Kidney epithelial cell (primary cell): ENCODE data around the gene MAP2K2. TPM values are rescaled to one million over a fixed set of nuclear protein-coding genes. Genes with fewer than 3 reads are reported as not detected.

ENCODE experiments used
- DNase-seq: peaks from one replicate; pipeline ENCODE4 v3.0.0-alpha.2; 2010; ENCODE audit warnings: low read depth
- H3K27me3 ChIP-seq: 2 replicates; pipeline ENCODE4 v1.6.0; 2011; ENCODE audit warnings: low read length; ENCODE audit not compliant: control insufficient read depth, insufficient read depth
- H3K36me3 ChIP-seq: 2 replicates; pipeline ENCODE4 v1.5.1; 2011; ENCODE audit warnings: low read length; ENCODE audit not compliant: control insufficient read depth, insufficient read depth
- H3K4me3 ChIP-seq: 2 replicates; pipeline ENCODE4 v1.5.1; 2011; ENCODE audit warnings: low read depth, mild to moderate bottlenecking, control low read depth, low read length
- total RNA-seq: library from RNA; depleted of rRNA; stranded (reverse); fragments of >200 nt; gene quantifications from 2 replicates; pipeline ENCODE4 v1.2.3, GENCODE V29; 2015
- TF ChIP-seq, protein P1 (sequence below): IDR thresholded peaks from 2 replicates; pipeline ENCODE4 v1.5.1; 2011; ENCODE audit warnings: mild to moderate bottlenecking, moderate library complexity, low read length, control low read depth, inconsistent platforms; ENCODE audit not compliant: insufficient read depth, poor library complexity, severe bottlenecking

The MAP2K2 gene
- total RNA-seq, 1 donor from 2014 or later, result 198 TPM

DNA sequence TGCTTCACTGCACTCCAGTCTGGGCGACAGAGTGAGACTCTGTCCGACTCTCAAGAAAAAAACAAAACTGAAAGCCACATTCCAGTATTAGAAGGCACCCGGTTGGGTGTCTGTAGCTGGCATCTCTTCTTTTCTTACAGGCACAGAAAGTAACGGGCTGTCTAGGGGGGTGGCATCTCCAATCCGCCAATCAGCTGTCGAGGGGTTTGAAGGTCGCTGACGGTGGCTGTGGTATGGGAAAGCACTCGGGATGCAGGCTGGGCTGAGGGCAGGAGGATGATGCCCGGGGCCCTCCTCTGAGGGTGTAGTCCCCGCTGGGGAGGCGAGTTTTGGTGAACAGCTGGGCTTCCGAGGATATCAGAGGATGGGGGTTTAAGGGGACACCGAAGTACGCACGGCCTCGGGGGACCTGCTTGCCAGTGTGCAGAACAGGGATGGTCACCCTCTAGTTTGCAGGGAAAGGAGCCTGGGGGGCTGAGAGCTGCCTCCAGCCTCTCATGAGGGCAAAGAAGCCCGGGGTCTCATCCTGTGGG lies 30.2 kb downstream of the MAP2K2 start:
- DNase-seq, result no peak
- TF ChIP-seq, protein P1, sequence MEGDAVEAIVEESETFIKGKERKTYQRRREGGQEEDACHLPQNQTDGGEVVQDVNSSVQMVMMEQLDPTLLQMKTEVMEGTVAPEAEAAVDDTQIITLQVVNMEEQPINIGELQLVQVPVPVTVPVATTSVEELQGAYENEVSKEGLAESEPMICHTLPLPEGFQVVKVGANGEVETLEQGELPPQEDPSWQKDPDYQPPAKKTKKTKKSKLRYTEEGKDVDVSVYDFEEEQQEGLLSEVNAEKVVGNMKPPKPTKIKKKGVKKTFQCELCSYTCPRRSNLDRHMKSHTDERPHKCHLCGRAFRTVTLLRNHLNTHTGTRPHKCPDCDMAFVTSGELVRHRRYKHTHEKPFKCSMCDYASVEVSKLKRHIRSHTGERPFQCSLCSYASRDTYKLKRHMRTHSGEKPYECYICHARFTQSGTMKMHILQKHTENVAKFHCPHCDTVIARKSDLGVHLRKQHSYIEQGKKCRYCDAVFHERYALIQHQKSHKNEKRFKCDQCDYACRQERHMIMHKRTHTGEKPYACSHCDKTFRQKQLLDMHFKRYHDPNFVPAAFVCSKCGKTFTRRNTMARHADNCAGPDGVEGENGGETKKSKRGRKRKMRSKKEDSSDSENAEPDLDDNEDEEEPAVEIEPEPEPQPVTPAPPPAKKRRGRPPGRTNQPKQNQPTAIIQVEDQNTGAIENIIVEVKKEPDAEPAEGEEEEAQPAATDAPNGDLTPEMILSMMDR, result no peak

DNA sequence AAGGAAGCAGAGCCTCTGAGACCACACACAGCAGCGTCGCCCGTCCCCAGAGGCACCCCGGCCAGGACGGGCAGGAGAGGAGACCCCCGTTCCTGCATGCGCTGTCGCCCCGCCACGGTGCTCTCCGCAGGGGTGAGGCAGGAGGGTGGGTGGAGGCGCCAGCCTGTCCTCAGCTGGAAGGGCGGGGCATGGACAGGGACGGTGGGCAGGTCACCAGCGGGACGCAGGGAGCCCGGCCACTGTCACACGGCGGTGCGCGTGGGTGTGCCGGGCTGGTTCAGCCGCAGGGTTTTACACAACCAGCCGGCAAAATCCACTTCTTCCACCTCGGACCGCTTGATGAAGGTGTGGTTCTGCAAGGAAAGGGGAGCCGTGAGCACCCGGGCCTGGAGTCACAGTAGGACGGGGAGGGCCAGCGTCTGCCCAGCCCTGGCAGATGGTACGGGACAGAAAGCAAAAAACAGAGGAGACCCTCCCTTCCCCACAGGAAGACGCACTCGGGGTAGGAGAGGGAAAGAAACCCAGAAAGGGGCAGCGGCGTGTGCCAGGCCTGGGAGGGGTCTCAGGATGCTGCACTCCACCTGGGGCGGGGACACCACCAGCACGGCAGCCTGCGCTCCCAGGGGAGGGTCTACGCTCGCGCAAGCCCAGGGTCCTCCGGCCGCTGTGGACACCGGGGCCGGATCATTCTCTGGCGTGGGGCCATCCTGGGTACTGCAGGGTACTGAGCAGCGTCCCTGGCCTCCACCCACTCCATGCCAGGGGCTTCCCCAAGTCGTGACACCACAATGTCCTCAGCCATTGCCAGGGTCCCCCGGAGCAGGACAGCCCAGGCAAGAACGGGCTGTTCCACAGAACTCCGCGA lies 33.3 kb downstream of the MAP2K2 start:
- Histone ChIP-seq H3K4me3 (no peak overlapping the region), H3K36me3 (peaks cover 2% of the 10 kb centered on the region), H3K27me3 (no peaks in the 10 kb centered on the region)
- TF ChIP-seq, protein P1, result no peak
- no peak for DNase-seq

More for the DNA sequence above, 30.2 kb downstream of the MAP2K2 start:
- no peaks in the 10 kb centered on the region for H3K27me3 ChIP-seq
- H3K4me3 ChIP-seq, result no peak overlapping the region
- peaks cover 2% of the 10 kb centered on the region for H3K36me3 ChIP-seq

GRCh38 chr19:4089946-4090345 lies 34.0 kb downstream of the MAP2K2 start:
- DNase-seq, result no peak
- no peak overlapping the region for H3K4me3 ChIP-seq
- TF ChIP-seq, protein P1, result no peak
- H3K36me3 ChIP-seq, result peaks cover 2% of the 10 kb centered on the region
- H3K27me3 ChIP-seq, result no peaks in the 10 kb centered on the region

DNA sequence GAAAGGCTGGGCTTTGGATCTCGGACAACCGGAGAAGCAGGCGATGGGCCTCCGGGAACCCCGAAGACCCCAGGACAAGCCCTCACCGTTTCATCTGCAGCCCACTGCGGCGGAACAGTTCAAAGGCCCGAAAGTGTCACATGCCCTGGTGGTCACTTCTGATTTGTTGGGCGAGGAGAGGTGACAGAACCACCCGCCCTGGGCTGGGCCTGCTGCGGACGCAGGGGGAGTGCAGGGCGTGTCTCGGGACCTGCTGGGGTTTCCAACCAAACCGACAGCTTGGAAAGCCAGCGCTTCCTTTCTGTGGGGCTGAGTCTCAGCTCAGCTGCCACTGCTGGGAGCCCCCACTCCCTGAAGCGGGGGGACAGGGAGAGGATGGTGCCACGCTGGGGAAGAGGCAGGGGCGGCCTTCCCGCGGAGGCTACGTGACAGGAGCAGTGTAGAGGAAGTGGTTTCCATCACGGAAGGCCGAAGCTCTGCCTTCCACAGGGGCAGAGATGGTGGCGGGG lies 34.5 kb downstream of the MAP2K2 start:
- no peak overlapping the region for H3K4me3 ChIP-seq

DNA sequence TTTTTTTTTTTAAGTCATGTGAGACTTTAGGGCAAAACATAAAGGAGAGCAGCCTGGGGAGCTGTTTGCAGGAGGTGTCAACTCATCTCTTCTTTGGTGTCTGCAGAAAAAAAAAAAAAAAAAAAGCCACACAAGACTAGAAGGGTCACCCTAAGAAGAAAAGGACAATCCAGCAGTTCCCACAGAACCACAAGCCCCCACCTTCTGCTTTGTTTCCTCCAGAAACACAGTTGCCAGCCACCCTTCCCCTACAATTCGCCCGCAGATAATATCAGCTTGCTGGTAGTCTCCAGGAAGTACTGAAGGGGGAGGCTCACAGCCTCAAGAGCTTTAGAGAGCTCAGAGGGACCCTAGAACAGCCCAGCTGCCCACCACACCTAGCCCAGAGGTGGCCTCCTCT lies 34.9 kb downstream of the MAP2K2 start:
- peaks cover 2% of the 10 kb centered on the region for H3K36me3 ChIP-seq
- no peak overlapping the region for H3K4me3 ChIP-seq
- TF ChIP-seq, protein P1, result no peak
- no peaks in the 10 kb centered on the region for H3K27me3 ChIP-seq
- no peak for DNase-seq

More for the DNA sequence above, 34.5 kb downstream of the MAP2K2 start:
- no peak for DNase-seq
- TF ChIP-seq, protein P1, result no peak
- no peaks in the 10 kb centered on the region for H3K27me3 ChIP-seq
- peaks cover 2% of the 10 kb centered on the region for H3K36me3 ChIP-seq
